HepG2 (cell line): ENCODE measurements around the gene ENPP7. TPM values are rescaled to one million over a fixed set of nuclear protein-coding genes. Genes with fewer than 3 reads are reported as not detected.

ENCODE experiments used
- FLYWCH1 ChIP-seq: sonication (generic); formaldehyde crosslinking; IDR thresholded peaks from 2 replicates; pipeline ENCODE4 v1.8.1; 2023; ENCODE audit warnings: mild to moderate bottlenecking, missing genetic modification reagents
- HMG20A ChIP-seq: IDR thresholded peaks from 2 replicates; pipeline ENCODE4 v1.6.1; 2016; ENCODE audit warnings: borderline replicate concordance
- HOXA5 ChIP-seq: sonication (generic); formaldehyde crosslinking; IDR thresholded peaks from 2 replicates; pipeline ENCODE4 v1.4.0; 2020; ENCODE audit warnings: missing genetic modification reagents
- RORA ChIP-seq: sonication (generic); formaldehyde crosslinking; IDR thresholded peaks from 2 replicates; pipeline ENCODE4 v1.5.0; 2020; ENCODE audit warnings: mild to moderate bottlenecking, missing genetic modification reagents, moderate library complexity
- SIX1 ChIP-seq: sonication (generic); formaldehyde crosslinking; IDR thresholded peaks from 2 replicates; pipeline ENCODE4 v1.4.0; 2020; ENCODE audit warnings: missing genetic modification reagents, borderline replicate concordance
- SNAI1 ChIP-seq: sonication (generic); formaldehyde crosslinking; IDR thresholded peaks from 2 replicates; pipeline ENCODE4 v1.5.0; 2020; ENCODE audit warnings: mild to moderate bottlenecking, missing genetic modification reagents, borderline replicate concordance
- ZBTB38 ChIP-seq: sonication (generic); formaldehyde crosslinking; IDR thresholded peaks from 2 replicates; pipeline ENCODE4 v1.5.1; 2020; ENCODE audit warnings: mild to moderate bottlenecking, missing genetic modification reagents
- ZC3H4 ChIP-seq: sonication (generic); formaldehyde crosslinking; IDR thresholded peaks from 2 replicates; pipeline ENCODE4 v1.4.0; 2020; ENCODE audit warnings: missing genetic modification reagents, borderline replicate concordance
- ZNF224 ChIP-seq: sonication (generic); formaldehyde crosslinking; IDR thresholded peaks from 2 replicates; pipeline ENCODE4 v1.5.0; 2020; ENCODE audit warnings: mild to moderate bottlenecking, missing genetic modification reagents
- ZNF350 ChIP-seq: sonication (generic); formaldehyde crosslinking; IDR thresholded peaks from 2 replicates; pipeline ENCODE4 v1.4.0; 2020; ENCODE audit warnings: mild to moderate bottlenecking, low read depth, missing genetic modification reagents, borderline replicate concordance
- ZNF546 ChIP-seq: sonication (generic); formaldehyde crosslinking; conservative IDR thresholded peaks from 2 replicates; pipeline ENCODE4 v1.8.1; 2023; ENCODE audit warnings: mild to moderate bottlenecking, missing genetic modification reagents
- ZNF549 ChIP-seq: sonication (generic); formaldehyde crosslinking; IDR thresholded peaks from 2 replicates; pipeline ENCODE4 v1.5.0; 2020; ENCODE audit warnings: missing genetic modification reagents
- ZNF816 ChIP-seq: sonication (generic); formaldehyde crosslinking; IDR thresholded peaks from 2 replicates; pipeline ENCODE4 v1.8.0; 2022; ENCODE audit warnings: missing genetic modification reagents, mild to moderate bottlenecking, borderline replicate concordance
- ZNF878 ChIP-seq: sonication (generic); formaldehyde crosslinking; IDR thresholded peaks from 2 replicates; pipeline ENCODE4 v1.8.1; 2023; ENCODE audit warnings: mild to moderate bottlenecking, missing genetic modification reagents, moderate library complexity
- polyA plus RNA-seq, 8 experiments: library from polyadenylated mRNA; depleted of rRNA in 3 of 8; stranded (reverse) in 7 of 8; unstranded in 1 of 8; fragments of >200 nt; fragmentation: Illumina TruSeq in 4 of 8; extraction: Trizol in 4 of 8; gene quantifications; 2 replicates each; pipeline versions ENCODE4 v1.2.1 to v1.2.3, GENCODE V29; 2011 to 2016; ENCODE audit warnings: low read depth in 4 of 8, missing spikeins in 1 of 8, mixed read lengths in 1 of 8; ENCODE audit not compliant: insufficient read depth in 1 of 8
- total RNA-seq, 5 experiments: library from RNA; depleted of rRNA; stranded (reverse); fragments of >200 nt; fragmentation: Illumina TruSeq; extraction: Trizol; gene quantifications; 2 replicates each; pipeline ENCODE4 v1.2.3, GENCODE V29; 2016; ENCODE audit warnings: low read depth in 1 of 5
- TF ChIP-seq, protein P1 (sequence below): sonication (generic); formaldehyde crosslinking; IDR thresholded peaks from 2 replicates; pipeline ENCODE4 v1.4.0; 2020; ENCODE audit warnings: missing genetic modification reagents
- TF ChIP-seq, protein P2 (sequence below): sonication (generic); formaldehyde crosslinking; IDR thresholded peaks from 2 replicates; pipeline ENCODE4 v1.8.0; 2022; ENCODE audit warnings: low read depth, missing genetic modification reagents
- TF ChIP-seq, protein P3 (sequence below): sonication (generic); formaldehyde crosslinking; IDR thresholded peaks from 2 replicates; pipeline ENCODE4 v1.4.0; 2020; ENCODE audit warnings: low read depth, mild to moderate bottlenecking, missing genetic modification reagents
- TF ChIP-seq, protein P4 (sequence below): sonication (generic); formaldehyde crosslinking; conservative IDR thresholded peaks from 2 replicates; pipeline ENCODE4 v1.4.0; 2020; ENCODE audit warnings: mild to moderate bottlenecking, missing genetic modification reagents, moderate library complexity

Gene ENPP7
- total and polyA plus RNA-seq, 2 of the 13 experiments (the other 11 are each of a cell fraction or from before 2014, with no cell fraction given), result 1.1 to 2.2 TPM

DNA sequence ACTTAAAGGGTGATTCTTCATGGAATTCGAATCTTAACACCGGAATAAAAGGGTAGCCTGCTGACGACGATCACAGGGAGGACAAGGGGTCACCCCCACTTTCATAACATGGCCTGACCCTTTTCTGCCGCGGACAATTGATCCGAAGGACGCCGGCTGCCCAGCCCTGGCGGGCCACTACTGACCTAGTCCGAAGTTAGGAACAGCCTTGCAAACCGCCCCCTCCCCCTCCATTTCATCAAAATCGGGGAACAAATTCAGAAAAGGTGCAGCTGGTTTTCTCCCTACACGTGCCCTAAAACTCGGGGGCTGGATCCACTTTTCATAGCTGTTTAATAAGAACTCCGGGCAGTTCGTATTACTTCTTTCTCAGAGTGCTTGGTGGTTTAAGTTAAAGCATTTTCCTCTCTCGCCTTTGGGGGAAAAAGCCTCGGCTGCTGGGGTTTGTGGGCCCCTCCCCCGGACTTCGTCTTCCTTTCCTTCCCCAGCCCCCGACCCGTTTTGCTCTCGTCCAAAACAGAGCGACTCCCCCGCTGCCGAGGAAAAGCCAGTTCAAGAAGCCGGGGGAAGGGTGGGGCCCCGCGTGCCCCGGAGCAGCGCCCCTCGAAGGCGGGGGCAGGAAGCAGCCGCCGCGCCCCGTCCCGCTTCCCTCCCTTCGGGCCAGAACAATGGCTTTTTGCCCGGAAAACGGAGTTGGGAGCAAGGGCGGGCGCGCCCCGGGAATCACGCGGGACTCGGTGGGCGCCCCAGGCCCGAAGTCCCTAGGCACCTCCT is 46.6 kb downstream of the ENPP7 start (continued):
- TF ChIP-seq FLYWCH1, result no peak
- TF ChIP-seq, protein P1, sequence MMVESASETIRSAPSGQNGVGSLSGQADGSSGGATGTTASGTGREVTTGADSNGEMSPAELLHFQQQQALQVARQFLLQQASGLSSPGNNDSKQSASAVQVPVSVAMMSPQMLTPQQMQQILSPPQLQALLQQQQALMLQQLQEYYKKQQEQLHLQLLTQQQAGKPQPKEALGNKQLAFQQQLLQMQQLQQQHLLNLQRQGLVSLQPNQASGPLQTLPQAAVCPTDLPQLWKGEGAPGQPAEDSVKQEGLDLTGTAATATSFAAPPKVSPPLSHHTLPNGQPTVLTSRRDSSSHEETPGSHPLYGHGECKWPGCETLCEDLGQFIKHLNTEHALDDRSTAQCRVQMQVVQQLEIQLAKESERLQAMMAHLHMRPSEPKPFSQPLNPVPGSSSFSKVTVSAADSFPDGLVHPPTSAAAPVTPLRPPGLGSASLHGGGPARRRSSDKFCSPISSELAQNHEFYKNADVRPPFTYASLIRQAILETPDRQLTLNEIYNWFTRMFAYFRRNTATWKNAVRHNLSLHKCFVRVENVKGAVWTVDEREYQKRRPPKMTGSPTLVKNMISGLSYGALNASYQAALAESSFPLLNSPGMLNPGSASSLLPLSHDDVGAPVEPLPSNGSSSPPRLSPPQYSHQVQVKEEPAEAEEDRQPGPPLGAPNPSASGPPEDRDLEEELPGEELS, result no peak
- TF ChIP-seq, protein P2, sequence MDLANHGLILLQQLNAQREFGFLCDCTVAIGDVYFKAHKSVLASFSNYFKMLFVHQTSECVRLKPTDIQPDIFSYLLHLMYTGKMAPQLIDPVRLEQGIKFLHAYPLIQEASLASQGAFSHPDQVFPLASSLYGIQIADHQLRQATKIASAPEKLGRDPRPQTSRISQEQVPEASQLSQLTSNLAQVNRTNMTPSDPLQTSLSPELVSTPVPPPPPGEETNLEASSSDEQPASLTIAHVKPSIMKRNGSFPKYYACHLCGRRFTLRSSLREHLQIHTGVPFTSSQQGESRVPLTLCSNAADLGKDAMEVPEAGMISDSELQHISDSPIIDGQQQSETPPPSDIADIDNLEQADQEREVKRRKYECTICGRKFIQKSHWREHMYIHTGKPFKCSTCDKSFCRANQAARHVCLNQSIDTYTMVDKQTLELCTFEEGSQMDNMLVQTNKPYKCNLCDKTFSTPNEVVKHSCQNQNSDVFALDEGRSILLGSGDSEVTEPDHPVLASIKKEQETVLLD (CRISPR knock-in tag), result 0 out of 2 replicates have a peak, but pooled peaks have one; percentile 56
- TF ChIP-seq ZNF224 (CRISPR knock-in tag), result no peak
- TF ChIP-seq HMG20A (CRISPR knock-in tag), result no peak
- no peak for TF ChIP-seq SIX1
- TF ChIP-seq ZNF816, result no peak
- no peak for TF ChIP-seq ZBTB38 (CRISPR knock-in tag)
- TF ChIP-seq, protein P3, sequence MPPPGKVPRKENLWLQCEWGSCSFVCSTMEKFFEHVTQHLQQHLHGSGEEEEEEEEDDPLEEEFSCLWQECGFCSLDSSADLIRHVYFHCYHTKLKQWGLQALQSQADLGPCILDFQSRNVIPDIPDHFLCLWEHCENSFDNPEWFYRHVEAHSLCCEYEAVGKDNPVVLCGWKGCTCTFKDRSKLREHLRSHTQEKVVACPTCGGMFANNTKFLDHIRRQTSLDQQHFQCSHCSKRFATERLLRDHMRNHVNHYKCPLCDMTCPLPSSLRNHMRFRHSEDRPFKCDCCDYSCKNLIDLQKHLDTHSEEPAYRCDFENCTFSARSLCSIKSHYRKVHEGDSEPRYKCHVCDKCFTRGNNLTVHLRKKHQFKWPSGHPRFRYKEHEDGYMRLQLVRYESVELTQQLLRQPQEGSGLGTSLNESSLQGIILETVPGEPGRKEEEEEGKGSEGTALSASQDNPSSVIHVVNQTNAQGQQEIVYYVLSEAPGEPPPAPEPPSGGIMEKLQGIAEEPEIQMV, result 0 out of 2 replicates have a peak, but pooled peaks have one; percentile 22
- TF ChIP-seq HOXA5 (CRISPR knock-in tag), result no peak
- TF ChIP-seq ZNF350 (CRISPR knock-in tag), result peak; percentile 43; the same call in 1 of the 2 replicates
- TF ChIP-seq ZNF546 (CRISPR knock-in tag), result no peak; the same call in 1 of the 2 replicates
- TF ChIP-seq ZNF549 (CRISPR knock-in tag), result no peak
- TF ChIP-seq, protein P4, sequence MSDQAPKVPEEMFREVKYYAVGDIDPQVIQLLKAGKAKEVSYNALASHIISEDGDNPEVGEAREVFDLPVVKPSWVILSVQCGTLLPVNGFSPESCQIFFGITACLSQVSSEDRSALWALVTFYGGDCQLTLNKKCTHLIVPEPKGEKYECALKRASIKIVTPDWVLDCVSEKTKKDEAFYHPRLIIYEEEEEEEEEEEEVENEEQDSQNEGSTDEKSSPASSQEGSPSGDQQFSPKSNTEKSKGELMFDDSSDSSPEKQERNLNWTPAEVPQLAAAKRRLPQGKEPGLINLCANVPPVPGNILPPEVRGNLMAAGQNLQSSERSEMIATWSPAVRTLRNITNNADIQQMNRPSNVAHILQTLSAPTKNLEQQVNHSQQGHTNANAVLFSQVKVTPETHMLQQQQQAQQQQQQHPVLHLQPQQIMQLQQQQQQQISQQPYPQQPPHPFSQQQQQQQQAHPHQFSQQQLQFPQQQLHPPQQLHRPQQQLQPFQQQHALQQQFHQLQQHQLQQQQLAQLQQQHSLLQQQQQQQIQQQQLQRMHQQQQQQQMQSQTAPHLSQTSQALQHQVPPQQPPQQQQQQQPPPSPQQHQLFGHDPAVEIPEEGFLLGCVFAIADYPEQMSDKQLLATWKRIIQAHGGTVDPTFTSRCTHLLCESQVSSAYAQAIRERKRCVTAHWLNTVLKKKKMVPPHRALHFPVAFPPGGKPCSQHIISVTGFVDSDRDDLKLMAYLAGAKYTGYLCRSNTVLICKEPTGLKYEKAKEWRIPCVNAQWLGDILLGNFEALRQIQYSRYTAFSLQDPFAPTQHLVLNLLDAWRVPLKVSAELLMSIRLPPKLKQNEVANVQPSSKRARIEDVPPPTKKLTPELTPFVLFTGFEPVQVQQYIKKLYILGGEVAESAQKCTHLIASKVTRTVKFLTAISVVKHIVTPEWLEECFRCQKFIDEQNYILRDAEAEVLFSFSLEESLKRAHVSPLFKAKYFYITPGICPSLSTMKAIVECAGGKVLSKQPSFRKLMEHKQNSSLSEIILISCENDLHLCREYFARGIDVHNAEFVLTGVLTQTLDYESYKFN (CRISPR knock-in tag), result 0 out of 2 replicates have a peak, but pooled peaks have one; percentile 34
- no peak for TF ChIP-seq RORA
- no peak for TF ChIP-seq ZC3H4
- TF ChIP-seq SNAI1 (CRISPR knock-in tag), result no peak; the same call in 1 of the 2 replicates
- 0 out of 2 replicates have a peak, but pooled peaks have one; percentile 39 for TF ChIP-seq ZNF878 (CRISPR knock-in tag)
